Measurements from ENCODE around the gene AHDC1. TPM values are rescaled to one million over a fixed set of nuclear protein-coding genes. Genes with fewer than 3 reads are reported as not detected.
A peak's percentile ranks its signal among the peaks of the same experiment; 100 is the strongest.

The AHDC1 gene
- total RNA-seq, 4 donors from 2014 or later = 7.5 to 12.9 (median 8.2) TPM

- ATAC-seq (ENCODE audit: low FRiP score) = no peak
- no peak for TF ChIP-seq CTCF (IDR thresholded peaks at IDR 0.05)
- no peak for DNase-seq (ENCODE audit: low spot score)
Measured at GRCh38 chr1:27601321-27601770, 2.6 kb downstream of the AHDC1 start.

GRCh38 chr1:27600498-27601175 is 3.3 kb downstream of the AHDC1 start:
- DNase-seq (ENCODE audit: low spot score) (no peak), ATAC-seq (ENCODE audit: low FRiP score) (no peak)
- TF ChIP-seq CTCF (IDR thresholded peaks at IDR 0.05) = no peak

GRCh38 chr1:27599605-27600497 is 4.1 kb downstream of the AHDC1 start:
- DNase-seq (ENCODE audit: low spot score) (no peak), ATAC-seq (ENCODE audit: low FRiP score) (no peak)
- no peak for TF ChIP-seq CTCF (IDR thresholded peaks at IDR 0.05)

- peak; percentile 58 for ATAC-seq (ENCODE audit: low FRiP score)
- no peak for TF ChIP-seq CTCF (IDR thresholded peaks at IDR 0.05)
- DNase-seq (ENCODE audit: low spot score) = no peak
Measured at GRCh38 chr1:27598902-27599528, 4.9 kb downstream of the AHDC1 start.

- no peak for ATAC-seq (ENCODE audit: low FRiP score)
- no peak for DNase-seq (ENCODE audit: low spot score)
- no peak for TF ChIP-seq CTCF (IDR thresholded peaks at IDR 0.05)
Measured at GRCh38 chr1:27598295-27598687, 5.7 kb downstream of the AHDC1 start.

- no peak for ATAC-seq (ENCODE audit: low FRiP score)
- no peak for TF ChIP-seq CTCF (IDR thresholded peaks at IDR 0.05)
- DNase-seq (ENCODE audit: low spot score) = no peak
Measured at GRCh38 chr1:27597516-27598294, 6.2 kb downstream of the AHDC1 start.
